Heart left ventricle (tissue), 13 donors: Measurements from ENCODE around the gene IGF2BP1.
"Not testable (repeated sequence)": the region's sequence is repeated elsewhere in the genome, so short reads cannot be mapped to it uniquely, and the experiment has no call there.

Experiments
- POLR2A ChIP-seq, 2 donors: fragments of 450-650 bp; IDR thresholded peaks; one replicate each; pipeline ENCODE4 v1.6.1; 2017; ENCODE audit warnings: antibody characterized with exemption in 2 of 2, mild to moderate bottlenecking in 2 of 2, moderate library complexity in 2 of 2
- TF ChIP-seq, protein P1 (sequence below), 12 donors: fragments of 200-600 bp; sonication (generic) in 4 of 12; IDR thresholded peaks; one replicate each; pipeline versions ENCODE4 v1.5.0 to v1.8.0; 2018 to 2022; ENCODE audit warnings: antibody characterized with exemption in 12 of 12, mild to moderate bottlenecking in 5 of 12
- donor health status: ischemic (EF 13 %, LVEDD 7.1; RV severe dilation, severe dysfunction).
- donor health status: DM: no; HTN: yes; CAD: no.
- donor health status: DM: no; HTN: no; CAD: no.
- donor health status: ischemic (EF 25% LVEDD 6.9; RV normal size, moderate dysfunction).
- donor health status: ischemic (EF 25% LVEDD 5.7; RV mildly dilated, moderate dysfunction).
- donor health status: ischemic (EF 35%, LVEDD 5.7; RV mildly dilated, moderate dysfunction).
- donor health status: nonischemic (EF 11% LVEDD 7.7; RV severe dilation, severe dysfunction).
- donor health status: DM: yes; HTN: yes; CAD: no.
- donor health status: PGD.
- donor health status: ischemic (EF 29% LVEDD 5.4; RV normal size, mild dysfunction).
- donor health status: nonischemic (EF 23%, LVEDD 6.1; RV moderate dilation, normal function).

DNA sequence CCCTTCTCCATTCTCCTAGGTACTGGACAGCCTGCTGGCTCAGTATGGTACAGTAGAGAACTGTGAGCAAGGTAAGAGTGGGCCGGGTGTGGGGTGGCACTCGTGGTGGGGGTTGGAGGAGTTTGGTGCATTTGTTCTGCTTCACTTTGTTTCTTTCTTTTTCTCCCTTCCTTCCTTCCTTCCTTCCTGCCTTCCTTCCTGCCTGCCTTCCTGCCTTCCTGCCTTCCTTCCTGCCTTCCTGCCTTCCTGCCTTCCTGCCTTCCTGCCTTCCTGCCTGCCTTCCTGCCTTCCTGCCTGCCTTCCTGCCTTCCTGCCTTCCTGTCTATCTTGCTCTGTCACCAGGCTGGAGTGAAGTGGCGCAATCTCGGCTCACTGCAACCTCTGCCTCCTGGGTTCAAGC, 29.3 kb downstream of the IGF2BP1 start:
- TF ChIP-seq, protein P1, sequence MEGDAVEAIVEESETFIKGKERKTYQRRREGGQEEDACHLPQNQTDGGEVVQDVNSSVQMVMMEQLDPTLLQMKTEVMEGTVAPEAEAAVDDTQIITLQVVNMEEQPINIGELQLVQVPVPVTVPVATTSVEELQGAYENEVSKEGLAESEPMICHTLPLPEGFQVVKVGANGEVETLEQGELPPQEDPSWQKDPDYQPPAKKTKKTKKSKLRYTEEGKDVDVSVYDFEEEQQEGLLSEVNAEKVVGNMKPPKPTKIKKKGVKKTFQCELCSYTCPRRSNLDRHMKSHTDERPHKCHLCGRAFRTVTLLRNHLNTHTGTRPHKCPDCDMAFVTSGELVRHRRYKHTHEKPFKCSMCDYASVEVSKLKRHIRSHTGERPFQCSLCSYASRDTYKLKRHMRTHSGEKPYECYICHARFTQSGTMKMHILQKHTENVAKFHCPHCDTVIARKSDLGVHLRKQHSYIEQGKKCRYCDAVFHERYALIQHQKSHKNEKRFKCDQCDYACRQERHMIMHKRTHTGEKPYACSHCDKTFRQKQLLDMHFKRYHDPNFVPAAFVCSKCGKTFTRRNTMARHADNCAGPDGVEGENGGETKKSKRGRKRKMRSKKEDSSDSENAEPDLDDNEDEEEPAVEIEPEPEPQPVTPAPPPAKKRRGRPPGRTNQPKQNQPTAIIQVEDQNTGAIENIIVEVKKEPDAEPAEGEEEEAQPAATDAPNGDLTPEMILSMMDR (IDR thresholded peaks at IDR 0.05): not testable (repeated sequence)
- TF ChIP-seq POLR2A (IDR thresholded peaks at IDR 0.05): not testable (repeated sequence)
